Measurements from ENCODE around the gene NCSTN. TPM values are rescaled to one million over a fixed set of nuclear protein-coding genes. Genes with fewer than 3 reads are reported as not detected.

NCSTN gene
- total RNA-seq, 1 experiment from 2014 or later, result 58.0 TPM

DNA sequence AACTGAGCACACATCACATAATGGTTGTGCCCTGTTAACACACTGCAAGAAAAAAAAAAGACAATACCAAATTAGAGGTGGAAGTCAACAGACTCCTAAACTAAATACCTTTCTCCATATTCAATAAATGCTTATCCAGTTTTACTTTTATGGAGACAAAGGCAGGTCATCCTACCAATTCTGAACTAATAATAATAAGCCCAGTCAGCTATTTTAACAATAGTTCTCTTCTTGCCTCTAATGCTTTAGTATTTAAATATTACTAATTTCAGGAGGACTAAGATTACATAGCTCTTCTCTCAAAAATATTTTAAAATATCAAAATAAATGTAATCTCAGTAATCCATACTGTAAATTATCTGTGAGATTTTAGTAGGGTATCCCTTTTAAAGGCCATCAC, 10.7 kb upstream of the NCSTN start:
- CTCF ChIA-PET, result interaction anchor here (0.6 kb wide), 1 partner anchor 208 kb away, joined by 3 read pairs; no protein-coding TSS in a partner anchor
- Histone ChIP-seq H3K9me3 (ENCODE audit: low read depth, low read length, poor library complexity, severe bottlenecking) (no peaks in the 10 kb centered on the region), H3K4me3 (ENCODE audit: low read depth, low read length, poor library complexity, severe bottlenecking) (no peak overlapping the region), H3K27ac (ENCODE audit: low read depth, low read length, poor library complexity, severe bottlenecking) (no peak overlapping the region), H3K4me1 (ENCODE audit: insufficient read depth, low read length, poor library complexity, severe bottlenecking) (no peaks in the 10 kb centered on the region), H3K36me3 (ENCODE audit: insufficient read depth, low read length, poor library complexity, severe bottlenecking) (peaks cover 91% of the 10 kb centered on the region), H3K27me3 (replicated peaks; ENCODE audit: insufficient read depth, low read depth, low read length, poor library complexity) (no peaks in the 10 kb centered on the region)
- no TSS peak for BruUV-seq (replicated peaks)
- POLR2A ChIA-PET (ENCODE audit: low non-redundant PET), result no interaction called here
- TF ChIP-seq, protein P1, sequence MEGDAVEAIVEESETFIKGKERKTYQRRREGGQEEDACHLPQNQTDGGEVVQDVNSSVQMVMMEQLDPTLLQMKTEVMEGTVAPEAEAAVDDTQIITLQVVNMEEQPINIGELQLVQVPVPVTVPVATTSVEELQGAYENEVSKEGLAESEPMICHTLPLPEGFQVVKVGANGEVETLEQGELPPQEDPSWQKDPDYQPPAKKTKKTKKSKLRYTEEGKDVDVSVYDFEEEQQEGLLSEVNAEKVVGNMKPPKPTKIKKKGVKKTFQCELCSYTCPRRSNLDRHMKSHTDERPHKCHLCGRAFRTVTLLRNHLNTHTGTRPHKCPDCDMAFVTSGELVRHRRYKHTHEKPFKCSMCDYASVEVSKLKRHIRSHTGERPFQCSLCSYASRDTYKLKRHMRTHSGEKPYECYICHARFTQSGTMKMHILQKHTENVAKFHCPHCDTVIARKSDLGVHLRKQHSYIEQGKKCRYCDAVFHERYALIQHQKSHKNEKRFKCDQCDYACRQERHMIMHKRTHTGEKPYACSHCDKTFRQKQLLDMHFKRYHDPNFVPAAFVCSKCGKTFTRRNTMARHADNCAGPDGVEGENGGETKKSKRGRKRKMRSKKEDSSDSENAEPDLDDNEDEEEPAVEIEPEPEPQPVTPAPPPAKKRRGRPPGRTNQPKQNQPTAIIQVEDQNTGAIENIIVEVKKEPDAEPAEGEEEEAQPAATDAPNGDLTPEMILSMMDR (conservative IDR thresholded peaks at IDR 0.05; ENCODE audit: low read depth, low read length), result no peak
- TF ChIP-seq EZH2 (IDR thresholded peaks at IDR 0.05; ENCODE audit: borderline replicate concordance, low read depth, low read length, poor library complexity, severe bottlenecking), result no peak
- DNase-seq (ENCODE audit: low spot score), result no peak
- intact Hi-C loops (cut with micrococcal nuclease; ENCODE audit: unreplicated experiment), result no loop called here

DNA sequence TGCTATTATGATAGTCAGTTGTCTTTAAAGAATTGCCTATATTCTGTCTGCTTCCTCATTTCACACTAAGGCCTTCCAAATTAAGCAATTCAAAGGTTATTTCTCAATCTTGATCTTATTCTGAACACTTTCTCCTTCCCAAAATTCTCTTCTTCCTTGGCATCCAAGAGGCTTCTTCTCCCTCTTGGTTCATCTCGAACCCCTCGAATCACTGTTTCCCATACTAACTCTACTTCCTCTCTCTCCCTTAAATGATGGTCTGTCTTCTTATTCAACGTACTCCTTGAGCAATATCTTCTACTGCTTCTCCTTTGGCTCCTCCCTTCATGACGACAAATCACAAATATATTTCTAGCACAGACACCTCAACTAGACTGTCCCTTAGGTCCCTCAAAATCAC, 4.6 kb upstream of the NCSTN start:
- ChIA-PET POLR2A (ENCODE audit: low non-redundant PET) (no interaction called here), CTCF (no interaction called here)
- Histone ChIP-seq H3K36me3 (ENCODE audit: insufficient read depth, low read length, poor library complexity, severe bottlenecking) (peaks cover 56% of the 10 kb centered on the region), H3K27me3 (replicated peaks; ENCODE audit: insufficient read depth, low read depth, low read length, poor library complexity) (no peaks in the 10 kb centered on the region), H3K4me3 (ENCODE audit: low read depth, low read length, poor library complexity, severe bottlenecking) (no peak overlapping the region), H3K4me1 (ENCODE audit: insufficient read depth, low read length, poor library complexity, severe bottlenecking) (no peaks in the 10 kb centered on the region), H3K9me3 (ENCODE audit: low read depth, low read length, poor library complexity, severe bottlenecking) (no peaks in the 10 kb centered on the region), H3K27ac (ENCODE audit: low read depth, low read length, poor library complexity, severe bottlenecking) (no peak overlapping the region)
- intact Hi-C loops (cut with micrococcal nuclease; ENCODE audit: unreplicated experiment), result loop anchor here (5.0 kb wide), 1 partner anchor 36 kb away; no protein-coding TSS in a partner anchor
- TF ChIP-seq, protein P1 (conservative IDR thresholded peaks at IDR 0.05; ENCODE audit: low read depth, low read length), result no peak
- no peak for TF ChIP-seq EZH2 (IDR thresholded peaks at IDR 0.05; ENCODE audit: borderline replicate concordance, low read depth, low read length, poor library complexity, severe bottlenecking)
- BruUV-seq (replicated peaks), result no TSS peak
- DNase-seq (ENCODE audit: low spot score), result no peak

DNA sequence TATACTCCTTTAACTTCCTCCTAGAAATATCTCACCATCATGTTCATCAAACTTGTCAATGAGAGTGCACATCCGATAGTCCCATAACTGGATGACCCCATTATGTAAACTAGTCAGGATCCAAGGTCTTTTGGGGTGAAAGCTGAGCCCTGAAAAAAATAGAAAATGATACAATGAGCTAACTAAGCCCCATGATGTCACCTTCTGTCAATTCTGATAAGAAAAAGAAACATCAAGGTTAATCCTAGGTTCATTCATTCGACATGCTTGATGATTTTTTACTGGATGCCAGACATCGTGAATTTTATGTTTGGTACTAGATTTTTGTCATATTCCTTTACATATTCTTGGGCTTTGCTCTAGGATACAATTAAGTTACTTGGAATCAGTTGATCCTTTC, 3.0 kb upstream of the NCSTN start:
- ChIA-PET CTCF (no interaction called here), POLR2A (ENCODE audit: low non-redundant PET) (no interaction called here)
- no peak for DNase-seq (ENCODE audit: low spot score)
- Histone ChIP-seq H3K27me3 (replicated peaks; ENCODE audit: insufficient read depth, low read depth, low read length, poor library complexity) (no peaks in the 10 kb centered on the region), H3K4me3 (ENCODE audit: low read depth, low read length, poor library complexity, severe bottlenecking) (no peak overlapping the region), H3K9me3 (ENCODE audit: low read depth, low read length, poor library complexity, severe bottlenecking) (no peaks in the 10 kb centered on the region), H3K27ac (ENCODE audit: low read depth, low read length, poor library complexity, severe bottlenecking) (no peak overlapping the region), H3K4me1 (ENCODE audit: insufficient read depth, low read length, poor library complexity, severe bottlenecking) (peaks cover 7% of the 10 kb centered on the region), H3K36me3 (ENCODE audit: insufficient read depth, low read length, poor library complexity, severe bottlenecking) (peaks cover 45% of the 10 kb centered on the region)
- BruUV-seq (replicated peaks), result no TSS peak
- TF ChIP-seq EZH2 (IDR thresholded peaks at IDR 0.05; ENCODE audit: borderline replicate concordance, low read depth, low read length, poor library complexity, severe bottlenecking), result no peak
- TF ChIP-seq, protein P1 (conservative IDR thresholded peaks at IDR 0.05; ENCODE audit: low read depth, low read length), result no peak
- intact Hi-C loops (cut with micrococcal nuclease; ENCODE audit: unreplicated experiment), result no loop called here
